Hepatocyte (in vitro differentiated cells): ENCODE measurements around the gene SLC34A1.

Source experiments
- CTCF ChIP-seq: fragments of 200-600 bp; sonication (generic); IDR thresholded peaks from 2 replicates; pipeline ENCODE4 v1.5.1; 2016; ENCODE audit warnings: antibody characterized with exemption, mild to moderate bottlenecking; ENCODE audit not compliant: poor library complexity
- EZH2 ChIP-seq: fragments of 200-600 bp; sonication (generic); IDR thresholded peaks from 2 replicates; pipeline ENCODE4 v1.6.1; 2016; ENCODE audit warnings: antibody characterized with exemption, mild to moderate bottlenecking, borderline replicate concordance
- EZH2phosphoT487 ChIP-seq: fragments of 200-600 bp; sonication (generic); IDR thresholded peaks from one replicate; pipeline ENCODE4 v1.6.1; 2018; ENCODE audit warnings: antibody characterized with exemption, mild to moderate bottlenecking, low read depth, moderate library complexity; ENCODE audit not compliant: unreplicated experiment, severe bottlenecking

- TF ChIP-seq CTCF (no peak), EZH2 (no peak), EZH2phosphoT487 (no peak)
These were observed 3.5 kb upstream of the SLC34A1 start for GRCh38 chr5:177380805-177381126.
